Activated CD4-positive, alpha-beta T cell treated with anti-CD3 and anti-CD28 coated beads, Interleukin-2, amount 10 ng/mL, durations not matched to agents 7 days and 5 days (primary cell): ENCODE data around the gene TMEM88. TPM values are rescaled to one million over a fixed set of nuclear protein-coding genes. Genes with fewer than 3 reads are reported as not detected.

Experiments
- total RNA-seq, 2 experiments: library from RNA; stranded (reverse); gene quantifications; one replicate each; pipeline ENCODE4 v1.2.3, GENCODE V29; 2021

TMEM88 gene
- total RNA-seq, 2 experiments from 2014 or later = 0.55 to 0.87 TPM

Other genes with a start within 250 kb of the TMEM88 start
- gene FXR2, start 240.2 kb upstream of the TMEM88 start, total RNA-seq = 10 to 100 TPM; 27.5 to 28.8 TPM
- gene SAT2, start 227.2 kb upstream of the TMEM88 start, total RNA-seq = 10 to 100 TPM; 18.5 to 23.6 TPM
- gene SHBG, start 224.9 kb upstream of the TMEM88 start, total RNA-seq = not detected
- under 1 TPM in 1 of 2 experiments, not detected in 1; 0.08 TPM for gene ATP1B2, start 204.1 kb upstream of the TMEM88 start, total RNA-seq
- 100 to 1,000 TPM; 154 to 182 TPM for gene TP53, start 167.6 kb upstream of the TMEM88 start, total RNA-seq
- 10 to 100 TPM; 22.6 to 24.2 TPM for gene WRAP53, start 166.6 kb upstream of the TMEM88 start, total RNA-seq
- gene EFNB3, start 149.9 kb upstream of the TMEM88 start, total RNA-seq = not detected
- gene DNAH2, start 137.3 kb upstream of the TMEM88 start, total RNA-seq = not detected
- 10 to 100 TPM; 12.3 to 12.8 TPM for gene KDM6B, start 20.8 kb upstream of the TMEM88 start, total RNA-seq
- gene NAA38, start 2.5 kb downstream of the TMEM88 start, total RNA-seq = 10 to 100 TPM; 84.2 to 93.0 TPM
- gene CYB5D1, start 2.9 kb downstream of the TMEM88 start, total RNA-seq = 1 to 10 TPM; 8.2 to 9.0 TPM
- 100 to 1,000 TPM; 216 to 223 TPM for gene CHD3, start 33.7 kb downstream of the TMEM88 start, total RNA-seq
- gene RNF227, start 61.2 kb downstream of the TMEM88 start, total RNA-seq = 1 to 10 TPM; 4.4 to 4.5 TPM
- gene KCNAB3, start 74.8 kb downstream of the TMEM88 start, total RNA-seq = 10 to 100 TPM; 11.8 to 12.4 TPM
- 100 to 1,000 TPM; 235 to 251 TPM for gene TRAPPC1, start 76.9 kb downstream of the TMEM88 start, total RNA-seq
- 10 to 100 TPM; 74.3 to 77.4 TPM for gene CNTROB, start 77.1 kb downstream of the TMEM88 start, total RNA-seq
- not detected for gene GUCY2D, start 147.5 kb downstream of the TMEM88 start, total RNA-seq
- not detected for gene ALOX15B, start 184.0 kb downstream of the TMEM88 start, total RNA-seq
- under 1 TPM; 0.27 to 0.31 TPM for gene ALOX12B, start 232.7 kb downstream of the TMEM88 start, total RNA-seq